ENCODE data around the gene PLCL1. TPM values are rescaled to one million over a fixed set of nuclear protein-coding genes. Genes with fewer than 3 reads are reported as not detected.

PLCL1 gene
- total and polyA plus RNA-seq, 2 experiments from 2014 or later, result 0.80 to 2.3 TPM

DNA sequence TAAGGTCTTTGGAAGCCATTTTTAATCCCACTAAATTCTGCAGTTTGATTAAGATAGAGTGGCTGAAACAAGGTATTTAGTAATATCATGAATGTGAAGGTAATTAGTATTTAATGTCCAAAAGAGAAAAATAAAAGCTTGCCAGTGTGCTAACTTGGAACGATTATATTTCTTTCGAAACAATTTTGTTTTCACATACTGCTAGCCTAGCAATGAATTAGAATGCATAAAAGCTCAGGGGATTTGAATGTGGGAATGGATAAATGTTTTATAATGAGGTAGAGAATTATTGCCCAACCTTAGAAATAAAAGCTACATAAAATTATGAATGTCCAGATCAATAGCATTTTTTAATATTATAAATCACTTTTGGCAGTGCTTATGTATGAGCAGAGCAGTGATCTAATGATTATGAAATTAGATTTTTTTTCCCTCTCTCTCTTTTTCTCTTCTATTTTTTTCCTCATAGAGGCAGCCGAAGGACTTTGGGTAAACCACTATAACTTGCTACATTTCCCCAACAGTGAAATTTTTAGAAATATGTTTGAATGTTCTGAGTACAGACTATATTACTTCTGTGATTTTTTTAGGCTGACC lies 75.5 kb downstream of the PLCL1 start:
- Histone ChIP-seq H4K20me1 (ENCODE audit: insufficient read depth) (no peaks in the 10 kb centered on the region), H3K79me2 (ENCODE audit: insufficient read depth) (no peaks in the 10 kb centered on the region), H3K27me3 (replicated peaks; ENCODE audit: insufficient read depth) (no peaks in the 10 kb centered on the region), H3K4me3 (no peak overlapping the region), H3K36me3 (ENCODE audit: low read depth) (no peaks in the 10 kb centered on the region), H3K4me2 (ENCODE audit: unreplicated experiment) (no peak overlapping the region), H3K9me2 (ENCODE audit: insufficient read depth) (no peaks in the 10 kb centered on the region), H2AFZ (no peak overlapping the region), H3F3A (ENCODE audit: insufficient read depth) (0 out of 2 replicates have a peak, but pooled peaks cover 11% of the 10 kb centered on the region), H3K4me1 (ENCODE audit: insufficient read depth) (peaks cover 25% of the 10 kb centered on the region), H3K27ac (no peak overlapping the region), H3K9me3 (ENCODE audit: low read depth) (no peaks in the 10 kb centered on the region), H3K9ac (no peak overlapping the region)
- no peak for TF ChIP-seq EZH2phosphoT487 (IDR thresholded peaks at IDR 0.05; ENCODE audit: insufficient read depth, low read depth)
- TF ChIP-seq EZH2 (IDR thresholded peaks at IDR 0.05; ENCODE audit: insufficient read depth, poor library complexity, severe bottlenecking), result no peak
- WGBS, 2 experiments (ENCODE audit: low coverage in 1 of 2, low lambda C conversion rate in 2 of 2, missing lambda C conversion rate in 2 of 2), result 49 to 56% methylated on average over 3 of the region's 3 CpGs
- in situ Hi-C loops (cut with MboI), result no loop called here
- no peak for DNase-seq

DNA sequence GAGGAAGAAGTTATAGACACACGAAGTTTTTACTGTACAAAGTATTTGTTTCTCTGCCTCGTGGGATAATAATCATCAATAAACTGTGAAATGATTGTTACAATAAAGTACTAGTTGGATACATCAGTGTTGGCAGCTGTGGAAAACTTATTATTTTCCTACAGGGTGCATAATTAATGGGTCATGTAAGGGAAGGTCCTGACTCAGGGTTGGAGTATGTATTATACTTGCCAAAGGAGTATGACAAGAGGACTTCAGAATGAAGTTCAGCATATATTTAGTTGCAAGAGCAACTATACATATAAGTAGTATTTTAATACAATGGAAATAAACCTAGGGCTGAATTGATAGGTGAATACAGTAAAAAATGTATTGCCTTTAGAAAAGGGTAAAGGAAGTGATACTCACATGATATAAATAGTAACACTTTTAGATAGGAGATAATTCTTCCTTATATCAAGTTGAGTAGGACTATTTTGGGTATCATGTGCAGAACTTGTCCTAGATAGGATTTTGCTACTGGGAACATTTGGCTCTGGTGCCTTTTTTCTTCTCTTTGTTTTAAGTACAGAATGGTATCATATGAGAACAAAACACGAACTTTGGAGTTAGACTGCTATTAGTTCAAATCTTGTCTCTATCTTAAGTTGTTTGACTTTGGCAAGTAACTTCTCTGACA lies 79.1 kb downstream of the PLCL1 start:
- in situ Hi-C loops (cut with MboI), result no loop called here
- Histone ChIP-seq H3K4me1 (ENCODE audit: insufficient read depth) (peaks cover 20% of the 10 kb centered on the region), H4K20me1 (ENCODE audit: insufficient read depth) (no peaks in the 10 kb centered on the region), H2AFZ (no peak overlapping the region), H3K4me3 (no peak overlapping the region), H3K4me2 (ENCODE audit: unreplicated experiment) (peak overlapping the region; percentile 6), H3K36me3 (ENCODE audit: low read depth) (no peaks in the 10 kb centered on the region), H3F3A (ENCODE audit: insufficient read depth) (0 out of 2 replicates have a peak, but pooled peaks cover 11% of the 10 kb centered on the region), H3K27ac (no peak overlapping the region), H3K9ac (no peak overlapping the region), H3K27me3 (replicated peaks; ENCODE audit: insufficient read depth) (no peaks in the 10 kb centered on the region), H3K9me2 (ENCODE audit: insufficient read depth) (no peaks in the 10 kb centered on the region), H3K79me2 (ENCODE audit: insufficient read depth) (no peaks in the 10 kb centered on the region), H3K9me3 (ENCODE audit: low read depth) (no peaks in the 10 kb centered on the region)
- peak; percentile 82 for DNase-seq
- no peak for TF ChIP-seq EZH2 (IDR thresholded peaks at IDR 0.05; ENCODE audit: insufficient read depth, poor library complexity, severe bottlenecking)
- TF ChIP-seq EZH2phosphoT487 (IDR thresholded peaks at IDR 0.05; ENCODE audit: insufficient read depth, low read depth), result no peak
- WGBS, 2 experiments (ENCODE audit: low coverage in 1 of 2, low lambda C conversion rate in 2 of 2, missing lambda C conversion rate in 2 of 2), result 43 to 46% methylated on average over 3 of the region's 3 CpGs

GRCh38 chr2:197884252-197884651 lies 79.9 kb downstream of the PLCL1 start:
- Histone ChIP-seq H4K20me1 (ENCODE audit: insufficient read depth) (no peaks in the 10 kb centered on the region), H3K9me2 (ENCODE audit: insufficient read depth) (no peaks in the 10 kb centered on the region), H3K27me3 (replicated peaks; ENCODE audit: insufficient read depth) (no peaks in the 10 kb centered on the region), H3K9ac (no peak overlapping the region), H3K9me3 (ENCODE audit: low read depth) (no peaks in the 10 kb centered on the region), H2AFZ (no peak overlapping the region), H3K36me3 (ENCODE audit: low read depth) (no peaks in the 10 kb centered on the region), H3K4me3 (no peak overlapping the region), H3K27ac (no peak overlapping the region), H3K79me2 (ENCODE audit: insufficient read depth) (no peaks in the 10 kb centered on the region), H3F3A (ENCODE audit: insufficient read depth) (peaks cover 16% of the 10 kb centered on the region; the same call in 1 of the 2 replicates), H3K4me2 (ENCODE audit: unreplicated experiment) (no peak overlapping the region), H3K4me1 (ENCODE audit: insufficient read depth) (peaks cover 28% of the 10 kb centered on the region)
- in situ Hi-C loops (cut with MboI), result no loop called here
- 73 to 79% methylated on average over 3 of the region's 3 CpGs for WGBS, 2 experiments (ENCODE audit: low coverage in 1 of 2, low lambda C conversion rate in 2 of 2, missing lambda C conversion rate in 2 of 2)
- DNase-seq, result no peak
- TF ChIP-seq EZH2phosphoT487 (IDR thresholded peaks at IDR 0.05; ENCODE audit: insufficient read depth, low read depth) (no peak), EZH2 (IDR thresholded peaks at IDR 0.05; ENCODE audit: insufficient read depth, poor library complexity, severe bottlenecking) (no peak)

GRCh38 chr2:197885126-197885525 lies 80.7 kb downstream of the PLCL1 start:
- Histone ChIP-seq H3K27me3 (replicated peaks; ENCODE audit: insufficient read depth) (no peaks in the 10 kb centered on the region), H3K36me3 (ENCODE audit: low read depth) (no peaks in the 10 kb centered on the region), H3K9me2 (ENCODE audit: insufficient read depth) (no peaks in the 10 kb centered on the region), H3K79me2 (ENCODE audit: insufficient read depth) (no peaks in the 10 kb centered on the region), H3K4me2 (ENCODE audit: unreplicated experiment) (no peak overlapping the region), H2AFZ (no peak overlapping the region), H3K27ac (no peak overlapping the region), H3K9ac (no peak overlapping the region), H3F3A (ENCODE audit: insufficient read depth) (peaks cover 18% of the 10 kb centered on the region; the same call in 1 of the 2 replicates), H3K4me1 (ENCODE audit: insufficient read depth) (peaks cover 32% of the 10 kb centered on the region), H4K20me1 (ENCODE audit: insufficient read depth) (no peaks in the 10 kb centered on the region), H3K4me3 (no peak overlapping the region), H3K9me3 (ENCODE audit: low read depth) (no peaks in the 10 kb centered on the region)
- WGBS, 2 experiments (ENCODE audit: low coverage in 1 of 2, low lambda C conversion rate in 2 of 2, missing lambda C conversion rate in 2 of 2), result 95 to 98% methylated on average over 3 of the region's 3 CpGs
- in situ Hi-C loops (cut with MboI), result no loop called here
- no peak for TF ChIP-seq EZH2phosphoT487 (IDR thresholded peaks at IDR 0.05; ENCODE audit: insufficient read depth, low read depth)
- TF ChIP-seq EZH2 (IDR thresholded peaks at IDR 0.05; ENCODE audit: insufficient read depth, poor library complexity, severe bottlenecking), result no peak
- no peak for DNase-seq

All from GM23248 (cell line).